ENCODE measurements around the gene ATP7B.

ATP7B gene

GRCh38 chr13:51894239-51894638 is 117.0 kb downstream of the ATP7B start:
- DNase-seq (ENCODE audit: low spot score) = peak; percentile 3

GRCh38 chr13:51892657-51893056 is 118.6 kb downstream of the ATP7B start:
- no peak for DNase-seq (ENCODE audit: low spot score)

GRCh38 chr13:51887468-51887867 is 123.8 kb downstream of the ATP7B start:
- no peak for DNase-seq (ENCODE audit: low spot score)

- no peak for DNase-seq (ENCODE audit: low spot score)
These were observed 125.6 kb downstream of the ATP7B start for GRCh38 chr13:51885651-51886050.

GRCh38 chr13:51883226-51883600 is 128.0 kb downstream of the ATP7B start:
- DNase-seq (ENCODE audit: low spot score) = no peak
